GM12872 (cell line): Measurements from ENCODE around the gene RGS7.

Experiments used
- CTCF ChIP-seq: IDR thresholded peaks from 3 replicates; pipeline ENCODE4 v1.5.1; 2011; ENCODE audit warnings: low read depth, mild to moderate bottlenecking, low read length, moderate library complexity; ENCODE audit not compliant: insufficient read depth

Gene RGS7

GRCh38 chr1:241355311-241356010 is 1.5 kb downstream of the RGS7 start:
- TF ChIP-seq CTCF: no peak

- TF ChIP-seq CTCF: no peak
Measured at GRCh38 chr1:241352401-241352800, 4.6 kb downstream of the RGS7 start.

- no peak for TF ChIP-seq CTCF
Measured at GRCh38 chr1:241351841-241352240, 5.2 kb downstream of the RGS7 start.

GRCh38 chr1:241343956-241344355 is 13.0 kb downstream of the RGS7 start:
- no peak for TF ChIP-seq CTCF

GRCh38 chr1:241336335-241336734 is 20.7 kb downstream of the RGS7 start:
- no peak for TF ChIP-seq CTCF

- TF ChIP-seq CTCF: no peak
Measured at GRCh38 chr1:241332987-241333386, 24.0 kb downstream of the RGS7 start.

- TF ChIP-seq CTCF: no peak
Measured at GRCh38 chr1:241332037-241332409, 25.0 kb downstream of the RGS7 start.
